Measurements from ENCODE around the gene SESN2.

DNA sequence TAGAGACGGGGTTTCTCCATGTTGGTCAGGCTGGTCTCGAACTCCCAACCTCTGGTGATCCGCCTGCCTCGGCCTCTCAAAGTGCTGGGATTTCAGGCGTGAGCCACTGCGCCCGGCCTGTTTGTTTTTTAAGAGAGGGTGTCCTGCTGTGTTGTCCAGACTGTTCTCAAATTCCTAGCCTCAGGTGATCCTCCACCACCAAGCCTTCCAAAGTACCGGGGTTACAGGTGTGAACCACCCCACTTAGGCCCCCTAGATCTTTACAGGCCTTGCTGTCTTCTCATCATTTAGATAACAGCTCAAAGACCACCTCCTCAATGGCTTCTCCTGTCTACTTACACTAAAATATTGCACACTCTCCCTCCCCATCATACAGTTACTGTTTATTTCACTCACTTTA, 6.3 kb downstream of the SESN2 start:
- TF ChIP-seq RFX5 (IDR thresholded peaks at IDR 0.05) (no peak), POLR2A (IDR thresholded peaks at IDR 0.05; ENCODE audit: low read length) (no peak), NR3C1 (IDR thresholded peaks at IDR 0.05) (no peak), SMC3 (IDR thresholded peaks at IDR 0.05) (no peak), ESRRA (IDR thresholded peaks at IDR 0.05; ENCODE audit: borderline replicate concordance, low read length) (no peak), CHD2 (IDR thresholded peaks at IDR 0.05; ENCODE audit: low read length, partially characterized antibody) (no peak), HDAC2 (IDR thresholded peaks at IDR 0.05) (no peak), JUN (IDR thresholded peaks at IDR 0.05) (no peak), RNF2 (IDR thresholded peaks at IDR 0.05; ENCODE audit: borderline replicate concordance, low read depth) (no peak), EP300 (IDR thresholded peaks at IDR 0.05) (no peak)
- TF ChIP-seq, protein P1, sequence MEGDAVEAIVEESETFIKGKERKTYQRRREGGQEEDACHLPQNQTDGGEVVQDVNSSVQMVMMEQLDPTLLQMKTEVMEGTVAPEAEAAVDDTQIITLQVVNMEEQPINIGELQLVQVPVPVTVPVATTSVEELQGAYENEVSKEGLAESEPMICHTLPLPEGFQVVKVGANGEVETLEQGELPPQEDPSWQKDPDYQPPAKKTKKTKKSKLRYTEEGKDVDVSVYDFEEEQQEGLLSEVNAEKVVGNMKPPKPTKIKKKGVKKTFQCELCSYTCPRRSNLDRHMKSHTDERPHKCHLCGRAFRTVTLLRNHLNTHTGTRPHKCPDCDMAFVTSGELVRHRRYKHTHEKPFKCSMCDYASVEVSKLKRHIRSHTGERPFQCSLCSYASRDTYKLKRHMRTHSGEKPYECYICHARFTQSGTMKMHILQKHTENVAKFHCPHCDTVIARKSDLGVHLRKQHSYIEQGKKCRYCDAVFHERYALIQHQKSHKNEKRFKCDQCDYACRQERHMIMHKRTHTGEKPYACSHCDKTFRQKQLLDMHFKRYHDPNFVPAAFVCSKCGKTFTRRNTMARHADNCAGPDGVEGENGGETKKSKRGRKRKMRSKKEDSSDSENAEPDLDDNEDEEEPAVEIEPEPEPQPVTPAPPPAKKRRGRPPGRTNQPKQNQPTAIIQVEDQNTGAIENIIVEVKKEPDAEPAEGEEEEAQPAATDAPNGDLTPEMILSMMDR (IDR thresholded peaks at IDR 0.05): no peak
- TF ChIP-seq, protein P2, sequence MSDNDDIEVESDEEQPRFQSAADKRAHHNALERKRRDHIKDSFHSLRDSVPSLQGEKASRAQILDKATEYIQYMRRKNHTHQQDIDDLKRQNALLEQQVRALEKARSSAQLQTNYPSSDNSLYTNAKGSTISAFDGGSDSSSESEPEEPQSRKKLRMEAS (IDR thresholded peaks at IDR 0.05): no peak
- TF ChIP-seq, protein P3, sequence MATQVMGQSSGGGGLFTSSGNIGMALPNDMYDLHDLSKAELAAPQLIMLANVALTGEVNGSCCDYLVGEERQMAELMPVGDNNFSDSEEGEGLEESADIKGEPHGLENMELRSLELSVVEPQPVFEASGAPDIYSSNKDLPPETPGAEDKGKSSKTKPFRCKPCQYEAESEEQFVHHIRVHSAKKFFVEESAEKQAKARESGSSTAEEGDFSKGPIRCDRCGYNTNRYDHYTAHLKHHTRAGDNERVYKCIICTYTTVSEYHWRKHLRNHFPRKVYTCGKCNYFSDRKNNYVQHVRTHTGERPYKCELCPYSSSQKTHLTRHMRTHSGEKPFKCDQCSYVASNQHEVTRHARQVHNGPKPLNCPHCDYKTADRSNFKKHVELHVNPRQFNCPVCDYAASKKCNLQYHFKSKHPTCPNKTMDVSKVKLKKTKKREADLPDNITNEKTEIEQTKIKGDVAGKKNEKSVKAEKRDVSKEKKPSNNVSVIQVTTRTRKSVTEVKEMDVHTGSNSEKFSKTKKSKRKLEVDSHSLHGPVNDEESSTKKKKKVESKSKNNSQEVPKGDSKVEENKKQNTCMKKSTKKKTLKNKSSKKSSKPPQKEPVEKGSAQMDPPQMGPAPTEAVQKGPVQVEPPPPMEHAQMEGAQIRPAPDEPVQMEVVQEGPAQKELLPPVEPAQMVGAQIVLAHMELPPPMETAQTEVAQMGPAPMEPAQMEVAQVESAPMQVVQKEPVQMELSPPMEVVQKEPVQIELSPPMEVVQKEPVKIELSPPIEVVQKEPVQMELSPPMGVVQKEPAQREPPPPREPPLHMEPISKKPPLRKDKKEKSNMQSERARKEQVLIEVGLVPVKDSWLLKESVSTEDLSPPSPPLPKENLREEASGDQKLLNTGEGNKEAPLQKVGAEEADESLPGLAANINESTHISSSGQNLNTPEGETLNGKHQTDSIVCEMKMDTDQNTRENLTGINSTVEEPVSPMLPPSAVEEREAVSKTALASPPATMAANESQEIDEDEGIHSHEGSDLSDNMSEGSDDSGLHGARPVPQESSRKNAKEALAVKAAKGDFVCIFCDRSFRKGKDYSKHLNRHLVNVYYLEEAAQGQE (IDR thresholded peaks at IDR 0.05): no peak
- TF ChIP-seq, protein P4, sequence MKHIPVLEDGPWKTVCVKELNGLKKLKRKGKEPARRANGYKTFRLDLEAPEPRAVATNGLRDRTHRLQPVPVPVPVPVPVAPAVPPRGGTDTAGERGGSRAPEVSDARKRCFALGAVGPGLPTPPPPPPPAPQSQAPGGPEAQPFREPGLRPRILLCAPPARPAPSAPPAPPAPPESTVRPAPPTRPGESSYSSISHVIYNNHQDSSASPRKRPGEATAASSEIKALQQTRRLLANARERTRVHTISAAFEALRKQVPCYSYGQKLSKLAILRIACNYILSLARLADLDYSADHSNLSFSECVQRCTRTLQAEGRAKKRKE (CRISPR knock-in tag; IDR thresholded peaks at IDR 0.05; ENCODE audit: low read depth): no peak

All from A549 (cell line).